ENCODE results near the gene ABI2. TPM values are rescaled to one million over a fixed set of nuclear protein-coding genes. Genes with fewer than 3 reads are reported as not detected.
"Not testable (repeated sequence)": the region's sequence is repeated elsewhere in the genome, so short reads cannot be mapped to it uniquely, and the experiment has no call there.

The ABI2 gene
- total and polyA plus RNA-seq, 2 of the 4 experiments (the other 2 are of a cell fraction), result 35.7 to 54.0 TPM

DNA sequence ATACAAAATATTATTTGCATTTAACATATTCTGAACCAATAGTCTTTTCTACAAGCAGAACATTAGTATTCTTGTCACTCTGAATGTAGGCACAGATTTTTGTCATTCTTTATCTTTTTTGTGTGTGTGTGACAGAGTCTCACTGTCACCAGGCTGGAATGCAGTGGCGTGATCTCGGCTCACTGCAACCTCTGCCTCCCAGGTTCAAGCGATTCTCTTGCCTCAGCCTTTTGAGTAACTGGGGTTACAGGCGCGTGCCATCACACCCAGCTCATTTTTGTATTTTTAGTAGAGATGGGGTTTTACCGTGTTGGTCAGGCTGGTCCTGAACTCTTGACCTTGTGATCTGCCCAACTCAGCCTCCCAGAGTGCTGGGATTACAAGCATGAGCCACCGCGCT is 25.6 kb upstream of the ABI2 start:
- POLR2A ChIA-PET (ENCODE audit: unreplicated experiment); in situ Hi-C loops (cut with MboI; ENCODE audit: low sequenced_read_pairs); H3K27ac ChIP-seq (ENCODE audit: insufficient read depth, low read length); H3K27me3 ChIP-seq (ENCODE audit: control insufficient read depth, insufficient read depth, low read length); DNase-seq; H3K56ac ChIP-seq (ENCODE audit: extremely low read depth, insufficient read depth, low read length); H2BK15ac ChIP-seq (ENCODE audit: low read depth, low read length); CTCF ChIA-PET; H3K18ac ChIP-seq (ENCODE audit: low read depth, low read length); H3K14ac ChIP-seq (replicated peaks; ENCODE audit: low read depth, low read length); H3K4me1 ChIP-seq (ENCODE audit: control insufficient read depth, insufficient read depth, low read length); H3K4me3 ChIP-seq (ENCODE audit: insufficient read depth, low read depth, low read length); H3K4me2 ChIP-seq (ENCODE audit: low read depth, low read length); H3K79me1 ChIP-seq (ENCODE audit: low read depth in 1 of 2, low read length in 2 of 2); ATAC-seq (ENCODE audit: low read depth); H2AK9ac ChIP-seq (replicated peaks; ENCODE audit: low read depth, low read length, poor library complexity); H3K23ac ChIP-seq (ENCODE audit: low read depth, low read length); H4K5ac ChIP-seq (ENCODE audit: low read depth, low read length); H2BK5ac ChIP-seq (ENCODE audit: low read depth, low read length, poor library complexity, severe bottlenecking); H3K9me1 ChIP-seq (ENCODE audit: insufficient read depth, low read length); intact Hi-C loops (cut with micrococcal nuclease); dilution Hi-C loops (cut with HindIII; ENCODE audit: low sequenced_read_pairs, unreplicated experiment); H2BK20ac ChIP-seq (ENCODE audit: low read depth, low read length); H3K9me3 ChIP-seq (ENCODE audit: control insufficient read depth, insufficient read depth, low read length); H4K20me1 ChIP-seq (ENCODE audit: insufficient read depth, low read length); H4K8ac ChIP-seq (ENCODE audit: low read depth in 2 of 2, low read length in 2 of 2); BruUV-seq (replicated peaks); H2AK5ac ChIP-seq (ENCODE audit: low read depth, low read length); H4K91ac ChIP-seq (ENCODE audit: insufficient read depth, low read depth, low read length); H2BK120ac ChIP-seq (ENCODE audit: low read depth, low read length); H2AFZ ChIP-seq (replicated peaks; ENCODE audit: low read length, poor library complexity); H3K36me3 ChIP-seq (ENCODE audit: control insufficient read depth, insufficient read depth, low read length); H3K4ac ChIP-seq (ENCODE audit: low read depth, low read length); H3K9ac ChIP-seq (ENCODE audit: low read depth, low read length): not testable (repeated sequence)
- WGBS, 2 experiments (ENCODE audit: extremely low coverage in 2 of 2, insufficient read length in 1 of 2), result no CpG with 5 or more reads among the region's 8 CpGs
